Endothelial cell of umbilical vein (primary cell): Measurements from ENCODE around the gene AATF. TPM values are rescaled to one million over a fixed set of nuclear protein-coding genes. Genes with fewer than 3 reads are reported as not detected.

Experiments
- BruUV-seq: library from RNA; stranded (reverse); fragments of 400-500 nt; replicated peaks from 2 replicates; lab custom pipeline; 2021; lab: Mats Ljungman, UMichigan
- CTCF ChIA-PET: fragments of 300-600, 350-600 bp; sonication (Branson Sonifier 250); formaldehyde crosslinking; loops from one replicate; lab custom pipeline; 2021; ENCODE audit warnings: antibody characterized with exemption, inconsistent platforms; lab: Charles Lee
- POLR2A ChIA-PET: fragments of 300-600, 350-600 bp; sonication (Branson Sonifier 250); formaldehyde crosslinking; loops from one replicate; lab custom pipeline; 2021; ENCODE audit warnings: antibody characterized with exemption, inconsistent platforms; lab: Charles Lee
- DNase-seq: peaks from one replicate; pipeline ENCODE4 v3.0.0-alpha.2; 2011; ENCODE audit warnings: low read depth, low spot score
- FAIRE-seq: peaks from 2 replicates; lab custom pipeline; 2011; peaks lifted over from hg19 to GRCh38; lab: Jason Lieb, UNC
- H2AFZ ChIP-seq: 2 replicates; pipeline ENCODE4 v1.6.0; 2012; ENCODE audit warnings: low read depth, low read length, control low read depth, inconsistent platforms
- H3K27ac ChIP-seq: 2 replicates; pipeline ENCODE4 v1.5.1; 2011; ENCODE audit warnings: low read depth, mild to moderate bottlenecking, control low read depth, low read length, moderate library complexity; ENCODE audit not compliant: insufficient read depth
- H3K27me3 ChIP-seq, 2 experiments: 2 replicates each; pipeline versions ENCODE4 v1.6.0 to v1.6.1; 2011; ENCODE audit warnings: low read length in 2 of 2, mixed read lengths in 1 of 2; ENCODE audit not compliant: control insufficient read depth in 2 of 2, insufficient read depth in 2 of 2
- H3K36me3 ChIP-seq, 2 experiments: 2 replicates in 1 of 2; 3 replicates in 1 of 2; pipeline ENCODE4 v1.5.1; 2011; ENCODE audit warnings: low read length in 2 of 2, mild to moderate bottlenecking in 1 of 2, moderate library complexity in 1 of 2; ENCODE audit not compliant: control insufficient read depth in 2 of 2, insufficient read depth in 2 of 2; ENCODE audit errors: extremely low read depth in 1 of 2
- H3K4me1 ChIP-seq: 3 replicates; pipeline ENCODE4 v1.5.1; 2011; ENCODE audit warnings: mild to moderate bottlenecking, low read length; ENCODE audit not compliant: control insufficient read depth, insufficient read depth; ENCODE audit errors: extremely low read depth
- H3K4me2 ChIP-seq: 2 replicates; pipeline ENCODE4 v1.6.1; 2011; ENCODE audit warnings: low read length, control low read depth, mixed read lengths; ENCODE audit not compliant: insufficient read depth
- H3K4me3 ChIP-seq, 3 experiments: fragments of 200-600 bp in 1 of 3; sonication (generic), shearing (Covaris generic) in 1 of 3; replicated peaks in 1 of 3; 2 replicates each; pipeline ENCODE4 v1.5.1; 2011 to 2016; ENCODE audit warnings: control low read depth in 3 of 3, low read length in 3 of 3, mild to moderate bottlenecking in 2 of 3, inconsistent platforms in 1 of 3, low read depth in 1 of 3, moderate library complexity in 1 of 3; ENCODE audit not compliant: insufficient read depth in 1 of 3
- H3K79me2 ChIP-seq: 2 replicates; pipeline ENCODE4 v1.6.0; 2012; ENCODE audit warnings: low read length, inconsistent platforms; ENCODE audit not compliant: control insufficient read depth, insufficient read depth
- H3K9ac ChIP-seq: replicated peaks from 2 replicates; pipeline ENCODE3; 2011; ENCODE audit warnings: low read length, control low read depth; ENCODE audit not compliant: insufficient read depth; ENCODE audit errors: extremely low read depth
- H3K9me1 ChIP-seq: replicated peaks from 3 replicates; pipeline ENCODE4 v1.6.0; 2011; ENCODE audit warnings: mild to moderate bottlenecking, low read length; ENCODE audit not compliant: control insufficient read depth, insufficient read depth; ENCODE audit errors: extremely low read depth
- H3K9me3 ChIP-seq: replicated peaks from 2 replicates; pipeline ENCODE4 v1.5.1; 2012; ENCODE audit warnings: low read length, inconsistent platforms; ENCODE audit not compliant: control insufficient read depth, insufficient read depth
- H4K20me1 ChIP-seq: replicated peaks from 2 replicates; pipeline ENCODE3; 2011; ENCODE audit warnings: mild to moderate bottlenecking, low read length; ENCODE audit not compliant: control insufficient read depth, insufficient read depth; ENCODE audit errors: extremely low read depth
- CTCF ChIP-seq, 2 donors: IDR thresholded peaks; 1 replicate in 1 of 2; 2 replicates in 1 of 2; pipeline ENCODE4 v1.5.1; 2011; ENCODE audit warnings: low read length in 2 of 2, mild to moderate bottlenecking in 2 of 2, moderate library complexity in 2 of 2, control low read depth in 1 of 2, inconsistent platforms in 1 of 2, low read depth in 1 of 2; ENCODE audit not compliant: insufficient read depth in 1 of 2; ENCODE audit errors: extremely low read depth in 1 of 2
- EZH2 ChIP-seq: IDR thresholded peaks from 2 replicates; pipeline ENCODE4 v1.6.1; 2012; ENCODE audit warnings: borderline replicate concordance, low read depth, mild to moderate bottlenecking, moderate library complexity, low read length, inconsistent platforms; ENCODE audit not compliant: severe bottlenecking
- FOS ChIP-seq: IDR thresholded peaks from 2 replicates; pipeline ENCODE4 v1.6.1; 2011; ENCODE audit warnings: mild to moderate bottlenecking, low read length, moderate library complexity, borderline replicate concordance; ENCODE audit not compliant: insufficient read depth
- GATA2 ChIP-seq: IDR thresholded peaks from 2 replicates; pipeline ENCODE4 v1.7.0; 2011; ENCODE audit warnings: low read depth, mild to moderate bottlenecking, moderate library complexity, mixed read lengths, low read length; ENCODE audit not compliant: insufficient read length, insufficient read depth
- JUN ChIP-seq: IDR thresholded peaks from 2 replicates; pipeline ENCODE4 v1.6.1; 2011; ENCODE audit warnings: borderline replicate concordance, low read depth; ENCODE audit not compliant: insufficient read length, insufficient read depth
- MYC ChIP-seq: IDR thresholded peaks from one replicate; pipeline ENCODE4 v1.6.1; 2011; ENCODE audit warnings: mild to moderate bottlenecking, low read depth, low read length
- POLR2A ChIP-seq: IDR thresholded peaks from 2 replicates; pipeline ENCODE4 v1.6.1; 2012; ENCODE audit warnings: low read depth, mild to moderate bottlenecking, control low read depth, low read length
- POLR2AphosphoS5 ChIP-seq: IDR thresholded peaks from 2 replicates; pipeline ENCODE4 v1.6.1; 2012; ENCODE audit warnings: low read depth, mild to moderate bottlenecking, control low read depth, low read length, moderate library complexity; ENCODE audit not compliant: insufficient read depth
- dilution Hi-C: fragments of 300-500 bp; cut with MboI; formaldehyde crosslinking; loops from one replicate; pipeline ENCODE4 v1.15.0; 2019; ENCODE audit warnings: low sequenced_read_pairs; ENCODE audit not compliant: extremely low pct_ligation_motif_present
- intact Hi-C: fragments of 100-400 bp; cut with micrococcal nuclease; formaldehyde crosslinking; loops from one replicate; pipeline ENCODE4 v1.10.0; 2022
- polyA plus RNA-seq, 4 experiments: library from polyadenylated mRNA; depleted of rRNA in 3 of 4; stranded (reverse) in 3 of 4; unstranded in 1 of 4; fragments of >200 nt; gene quantifications; 2 replicates each; pipeline versions ENCODE4 v1.2.1 to v1.2.3, GENCODE V29; 2011 to 2012; ENCODE audit warnings: missing spikeins in 1 of 4
- total RNA-seq: library from RNA; stranded (reverse); gene quantifications from 2 replicates; pipeline ENCODE4 v1.2.3, GENCODE V29; 2021
- TF ChIP-seq, protein P1 (sequence below): IDR thresholded peaks from 2 replicates; pipeline ENCODE4 v1.6.1; 2011; ENCODE audit not compliant: insufficient read depth, insufficient read length

AATF gene
- total and polyA plus RNA-seq, 2 donors (not counting 3 experiments of a cell fraction or from before 2014, with no cell fraction given): 15.7 to 47.2 TPM

GRCh38 chr17:37052450-37052849, 103.7 kb downstream of the AATF start:
- H3K27me3 ChIP-seq: no peaks in the 10 kb centered on the region
- H2AFZ ChIP-seq: no peak overlapping the region
- ChIA-PET POLR2A (no interaction called here), CTCF (no interaction called here)
- no peak overlapping the region for H3K27ac ChIP-seq
- no peak for TF ChIP-seq POLR2A
- TF ChIP-seq POLR2AphosphoS5: no peak
- no peak for TF ChIP-seq CTCF (IDR thresholded peaks at IDR 0.05; ENCODE audit: extremely low read depth in 1 of 2, insufficient read depth in 1 of 2, low read depth in 1 of 2, low read length in 2 of 2)
- TF ChIP-seq, protein P1, sequence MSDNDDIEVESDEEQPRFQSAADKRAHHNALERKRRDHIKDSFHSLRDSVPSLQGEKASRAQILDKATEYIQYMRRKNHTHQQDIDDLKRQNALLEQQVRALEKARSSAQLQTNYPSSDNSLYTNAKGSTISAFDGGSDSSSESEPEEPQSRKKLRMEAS: no peak
- no peak for TF ChIP-seq EZH2
- TF ChIP-seq MYC: no peak
- TF ChIP-seq JUN: no peak
- TF ChIP-seq FOS: no peak
- no peak for TF ChIP-seq GATA2
- no peak overlapping the region for H3K4me2 ChIP-seq
- dilution Hi-C loops: loop anchor here (25.0 kb wide), 1 partner anchor 390 kb away; no protein-coding TSS in a partner anchor
- H3K36me3 ChIP-seq: peaks cover 0 to 8% of the 10 kb centered on the region in 2 experiments
- no peaks in the 10 kb centered on the region for H3K9me3 ChIP-seq
- H3K4me1 ChIP-seq: no peaks in the 10 kb centered on the region
- no peaks in the 10 kb centered on the region for H4K20me1 ChIP-seq
- no peak for FAIRE-seq
- no peaks in the 10 kb centered on the region for H3K9me1 ChIP-seq
- intact Hi-C loops: no loop called here
- DNase-seq: no peak
- H3K9ac ChIP-seq: no peak overlapping the region
- no TSS peak for BruUV-seq
- no peak overlapping the region for H3K4me3 ChIP-seq
- H3K79me2 ChIP-seq: no peaks in the 10 kb centered on the region
